8988T (cell line): ENCODE data around the gene ST13.
A peak's percentile ranks its signal among the peaks of the same experiment; 100 is the strongest.
"Not testable (repeated sequence)": the region's sequence is repeated elsewhere in the genome, so short reads cannot be mapped to it uniquely, and the experiment has no call there.

Experiments
- DNase-seq: peaks from one replicate; pipeline ENCODE4 v3.0.0; 2011

Gene ST13

DNA sequence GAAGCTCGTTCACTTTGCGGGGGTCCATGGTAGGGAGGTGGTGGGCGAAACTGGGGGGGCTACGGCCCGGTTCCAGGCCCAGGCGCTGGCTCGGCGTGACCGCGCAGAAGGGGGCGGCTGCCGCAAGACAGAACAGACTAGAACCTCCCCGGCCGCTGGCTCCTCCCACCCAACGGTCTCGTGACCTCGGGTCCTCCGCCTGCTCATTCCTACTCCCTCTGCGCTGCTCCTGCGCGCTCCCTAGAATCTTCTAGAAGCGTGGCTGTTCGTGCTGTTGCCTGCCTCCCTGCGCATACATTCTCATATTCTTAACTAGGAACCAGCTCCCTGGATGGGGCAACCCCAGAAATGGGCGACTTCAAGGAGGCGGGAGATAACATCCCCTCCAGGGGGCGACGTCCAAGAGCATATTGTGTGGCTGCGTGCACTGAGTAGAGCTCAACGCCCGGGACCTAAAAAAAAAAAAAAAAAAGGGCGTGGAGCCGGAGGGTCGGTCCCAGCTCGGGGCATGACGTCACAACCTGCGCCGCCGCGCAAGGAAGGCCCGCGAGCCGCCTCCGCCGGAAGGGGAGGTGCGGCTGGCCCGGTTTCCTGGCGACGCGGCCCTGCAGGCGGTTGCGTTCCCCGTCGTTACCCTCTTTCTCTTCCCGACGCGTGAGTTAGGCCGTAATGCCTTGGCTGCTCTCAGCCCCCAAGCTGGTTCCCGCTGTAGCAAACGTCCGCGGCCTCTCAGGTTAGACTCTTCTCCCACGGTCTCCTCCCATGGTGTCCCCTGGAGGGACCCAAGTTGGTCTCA is at the start of gene ST13, which contains the start of gene XPNPEP3:
ST13 (minus strand) TSS at position 127 of the 796 bp plus-strand sequence; CDS start at position 28, 99 bp downstream.
XPNPEP3 (plus strand) TSS at position 636 of the 796 bp plus-strand sequence; CDS start at position 670, 34 bp downstream.
- peak; percentile 27 for DNase-seq

GRCh38 chr22:40904101-40904500 is 47.7 kb upstream of the ST13 start:
- DNase-seq: no peak

DNA sequence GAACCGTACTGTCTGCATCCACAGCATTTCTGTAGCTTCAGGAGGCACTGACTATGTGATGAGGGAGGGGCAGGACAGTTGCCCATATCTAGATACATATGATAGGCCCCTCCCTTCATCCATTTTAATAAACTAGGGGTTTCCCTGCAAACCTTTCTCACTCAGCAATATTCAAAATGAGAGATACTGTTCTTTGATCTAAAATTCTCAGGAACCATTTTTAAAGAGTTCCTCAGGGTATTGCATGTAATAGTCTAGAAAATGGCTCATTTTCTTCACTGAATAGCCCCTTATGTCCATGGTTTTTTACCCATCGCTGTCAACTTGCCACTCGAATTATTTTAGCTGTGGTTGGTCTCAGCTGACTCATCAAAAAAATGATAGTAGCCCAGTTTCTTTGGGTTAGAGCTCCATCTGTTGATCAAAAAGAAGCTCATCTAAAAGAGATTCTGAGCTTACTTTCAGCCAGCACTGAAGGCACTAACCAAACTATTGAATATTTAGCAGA is 42.5 kb upstream of the ST13 start:
- no peak for DNase-seq

DNA sequence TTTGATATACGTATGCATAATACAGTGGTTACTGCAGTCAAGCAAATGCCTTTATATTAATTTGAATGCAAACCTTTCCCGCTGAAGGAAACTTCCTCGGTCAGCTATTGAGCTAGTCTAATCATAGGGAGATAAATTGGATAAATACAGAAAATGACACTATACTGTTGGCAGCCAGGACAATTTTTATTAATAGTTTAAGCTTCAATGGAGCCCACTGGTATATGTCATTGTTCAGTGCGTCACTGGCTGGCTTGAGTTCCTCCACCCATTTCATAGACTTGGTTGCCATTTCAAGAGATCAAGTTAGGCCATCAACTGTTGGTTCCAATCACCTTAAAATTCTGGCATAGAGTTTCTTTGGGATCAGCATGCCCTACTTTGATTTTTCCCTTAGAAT is 38.0 kb upstream of the ST13 start:
- no peak for DNase-seq

- DNase-seq: no peak
These were observed 34.4 kb upstream of the ST13 start for GRCh38 chr22:40890881-40891280.

GRCh38 chr22:40889116-40889515 is 32.7 kb upstream of the ST13 start:
- no peak for DNase-seq

GRCh38 chr22:40878922-40879321 is 22.5 kb upstream of the ST13 start:
- DNase-seq: no peak

DNA sequence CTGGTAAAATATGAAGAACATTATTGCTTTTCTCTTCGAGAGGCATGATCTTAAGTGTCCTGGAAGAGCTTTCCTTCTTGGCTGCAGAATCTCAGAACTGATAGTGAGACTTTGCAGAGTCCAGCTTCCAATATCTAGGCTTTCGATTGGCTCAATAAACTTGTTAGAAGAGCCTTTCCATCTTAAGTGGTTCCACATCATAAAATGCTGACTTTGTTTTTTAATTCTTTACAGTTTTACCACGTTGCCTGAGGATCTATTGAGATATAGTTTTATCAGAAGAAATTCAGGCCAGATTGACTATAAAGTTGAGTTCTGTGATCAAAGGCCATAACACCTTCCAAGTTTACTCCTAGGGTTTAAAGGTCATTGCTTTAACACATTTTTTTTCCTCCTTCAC is 21.0 kb upstream of the ST13 start:
- no peak for DNase-seq

GRCh38 chr22:40876907-40877306 is 20.5 kb upstream of the ST13 start:
- DNase-seq: no peak

GRCh38 chr22:40875111-40875510 is 18.7 kb upstream of the ST13 start:
- no peak for DNase-seq

- no peak for DNase-seq
These were observed 17.6 kb upstream of the ST13 start for GRCh38 chr22:40874016-40874415.

DNA sequence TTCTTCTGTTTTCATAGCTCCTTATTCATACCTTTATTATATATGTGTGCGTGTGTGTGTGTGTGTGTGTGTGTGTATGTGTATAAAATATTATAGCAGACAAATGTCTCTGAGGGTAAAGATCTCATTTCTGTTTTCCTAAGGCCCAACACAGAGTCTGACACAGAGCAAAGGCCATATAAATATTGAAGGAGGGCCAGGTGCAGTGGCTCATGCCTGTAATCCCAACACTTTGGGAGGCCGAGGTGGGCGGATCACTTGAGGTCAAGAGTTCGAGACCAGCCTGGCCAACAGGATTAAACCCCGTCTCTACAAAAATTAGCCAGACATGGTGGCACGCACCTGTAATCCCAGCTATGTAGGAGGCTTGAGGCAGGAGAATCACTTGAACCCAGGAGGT is 11.9 kb upstream of the ST13 start:
- DNase-seq: not testable (repeated sequence)

GRCh38 chr22:40867109-40867508 is 10.7 kb upstream of the ST13 start:
- no peak for DNase-seq

GRCh38 chr22:40862537-40862936 is 6.1 kb upstream of the ST13 start:
- no peak for DNase-seq

- DNase-seq: no peak
These were observed 5.6 kb upstream of the ST13 start, which contains the start of gene DNAJB7 for GRCh38 chr22:40862013-40862412. Gene DNAJB7, minus strand, starts transcription at chr22:40862113. Its CDS starts 119 bp downstream, at chr22:40861994.

- DNase-seq: no peak
These were observed 943 bp upstream of the ST13 start for GRCh38 chr22:40857309-40857855.

- DNase-seq: no peak
These were observed 393 bp downstream of the ST13 start for GRCh38 chr22:40855979-40856512.

GRCh38 chr22:40855071-40855978 is 1.1 kb downstream of the ST13 start:
- DNase-seq: no peak

- no peak for DNase-seq
These were observed 2.5 kb downstream of the ST13 start for GRCh38 chr22:40853961-40854360.

DNA sequence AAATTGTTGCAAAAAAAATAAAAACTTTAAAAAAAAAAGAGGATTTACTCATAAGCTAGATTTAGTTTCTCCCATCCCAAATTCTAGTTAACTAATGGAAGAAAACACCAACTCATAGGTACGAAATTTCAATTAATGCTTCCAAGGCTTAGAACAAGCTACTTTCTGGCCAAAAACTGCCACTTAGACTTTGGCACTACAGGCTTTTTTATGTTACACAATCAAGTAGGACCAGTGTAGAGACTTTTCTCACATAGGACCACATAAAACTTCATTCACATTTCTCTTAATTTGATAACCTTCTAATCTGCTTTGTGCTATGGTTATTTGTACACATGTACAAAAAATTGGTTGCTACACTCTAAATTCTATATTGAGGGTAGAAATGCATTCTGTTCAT is 3.1 kb downstream of the ST13 start:
- DNase-seq: no peak

DNA sequence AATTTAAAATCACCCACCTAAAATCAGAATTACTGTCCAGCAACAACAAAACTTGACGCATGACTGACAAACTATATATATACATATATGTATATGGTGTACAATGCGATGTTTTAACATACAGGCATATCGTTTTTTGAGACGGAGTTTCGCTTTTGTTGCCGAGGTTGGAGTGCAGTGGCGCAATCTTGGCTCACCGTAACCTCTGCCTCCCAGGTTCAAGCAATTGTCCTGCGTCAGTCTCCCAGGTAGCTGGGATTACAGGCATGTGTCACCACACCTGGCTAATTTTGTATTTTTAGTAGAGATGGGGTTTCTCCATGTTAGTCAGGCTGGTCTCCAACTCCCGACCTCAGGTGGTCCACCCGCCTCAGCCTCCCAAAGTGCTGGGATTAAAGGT is 10.6 kb downstream of the ST13 start:
- not testable (repeated sequence) for DNase-seq

- DNase-seq: no peak
These were observed 11.5 kb downstream of the ST13 start for GRCh38 chr22:40844951-40845350.

GRCh38 chr22:40838486-40838885 is 18.0 kb downstream of the ST13 start:
- DNase-seq: no peak
